Endothelial cell of umbilical vein (primary cell): ENCODE measurements around the gene WAS. TPM values are rescaled to one million over a fixed set of nuclear protein-coding genes. Genes with fewer than 3 reads are reported as not detected.
A peak's percentile ranks its signal among the peaks of the same experiment; 100 is the strongest.

Experiments
- BruUV-seq: library from RNA; stranded (reverse); fragments of 400-500 nt; replicated peaks from 2 replicates; lab custom pipeline; 2021; lab: Mats Ljungman, UMichigan
- CTCF ChIA-PET: fragments of 300-600, 350-600 bp; sonication (Branson Sonifier 250); formaldehyde crosslinking; loops from one replicate; lab custom pipeline; 2021; ENCODE audit warnings: antibody characterized with exemption, inconsistent platforms; lab: Charles Lee
- POLR2A ChIA-PET: fragments of 300-600, 350-600 bp; sonication (Branson Sonifier 250); formaldehyde crosslinking; loops from one replicate; lab custom pipeline; 2021; ENCODE audit warnings: antibody characterized with exemption, inconsistent platforms; lab: Charles Lee
- DNase-seq: peaks from one replicate; pipeline ENCODE4 v3.0.0-alpha.2; 2011; ENCODE audit warnings: low read depth, low spot score
- FAIRE-seq: peaks from 2 replicates; lab custom pipeline; 2011; peaks lifted over from hg19 to GRCh38; lab: Jason Lieb, UNC
- H2AFZ ChIP-seq: 2 replicates; pipeline ENCODE4 v1.6.0; 2012; ENCODE audit warnings: low read depth, low read length, control low read depth, inconsistent platforms
- H3K27ac ChIP-seq: 2 replicates; pipeline ENCODE4 v1.5.1; 2011; ENCODE audit warnings: low read depth, mild to moderate bottlenecking, control low read depth, low read length, moderate library complexity; ENCODE audit not compliant: insufficient read depth
- H3K27me3 ChIP-seq, 2 experiments: 2 replicates each; pipeline versions ENCODE4 v1.6.0 to v1.6.1; 2011; ENCODE audit warnings: low read length in 2 of 2, mixed read lengths in 1 of 2; ENCODE audit not compliant: control insufficient read depth in 2 of 2, insufficient read depth in 2 of 2
- H3K36me3 ChIP-seq, 2 experiments: 2 replicates in 1 of 2; 3 replicates in 1 of 2; pipeline ENCODE4 v1.5.1; 2011; ENCODE audit warnings: low read length in 2 of 2, mild to moderate bottlenecking in 1 of 2, moderate library complexity in 1 of 2; ENCODE audit not compliant: control insufficient read depth in 2 of 2, insufficient read depth in 2 of 2; ENCODE audit errors: extremely low read depth in 1 of 2
- H3K4me1 ChIP-seq: 3 replicates; pipeline ENCODE4 v1.5.1; 2011; ENCODE audit warnings: mild to moderate bottlenecking, low read length; ENCODE audit not compliant: control insufficient read depth, insufficient read depth; ENCODE audit errors: extremely low read depth
- H3K4me2 ChIP-seq: 2 replicates; pipeline ENCODE4 v1.6.1; 2011; ENCODE audit warnings: low read length, control low read depth, mixed read lengths; ENCODE audit not compliant: insufficient read depth
- H3K4me3 ChIP-seq, 3 experiments: fragments of 200-600 bp in 1 of 3; sonication (generic), shearing (Covaris generic) in 1 of 3; replicated peaks in 1 of 3; 2 replicates each; pipeline ENCODE4 v1.5.1; 2011 to 2016; ENCODE audit warnings: control low read depth in 3 of 3, low read length in 3 of 3, mild to moderate bottlenecking in 2 of 3, inconsistent platforms in 1 of 3, low read depth in 1 of 3, moderate library complexity in 1 of 3; ENCODE audit not compliant: insufficient read depth in 1 of 3
- H3K79me2 ChIP-seq: 2 replicates; pipeline ENCODE4 v1.6.0; 2012; ENCODE audit warnings: low read length, inconsistent platforms; ENCODE audit not compliant: control insufficient read depth, insufficient read depth
- H3K9ac ChIP-seq: replicated peaks from 2 replicates; pipeline ENCODE3; 2011; ENCODE audit warnings: low read length, control low read depth; ENCODE audit not compliant: insufficient read depth; ENCODE audit errors: extremely low read depth
- H3K9me1 ChIP-seq: replicated peaks from 3 replicates; pipeline ENCODE4 v1.6.0; 2011; ENCODE audit warnings: mild to moderate bottlenecking, low read length; ENCODE audit not compliant: control insufficient read depth, insufficient read depth; ENCODE audit errors: extremely low read depth
- H3K9me3 ChIP-seq: replicated peaks from 2 replicates; pipeline ENCODE4 v1.5.1; 2012; ENCODE audit warnings: low read length, inconsistent platforms; ENCODE audit not compliant: control insufficient read depth, insufficient read depth
- H4K20me1 ChIP-seq: replicated peaks from 2 replicates; pipeline ENCODE3; 2011; ENCODE audit warnings: mild to moderate bottlenecking, low read length; ENCODE audit not compliant: control insufficient read depth, insufficient read depth; ENCODE audit errors: extremely low read depth
- EZH2 ChIP-seq: IDR thresholded peaks from 2 replicates; pipeline ENCODE4 v1.6.1; 2012; ENCODE audit warnings: borderline replicate concordance, low read depth, mild to moderate bottlenecking, moderate library complexity, low read length, inconsistent platforms; ENCODE audit not compliant: severe bottlenecking
- FOS ChIP-seq: IDR thresholded peaks from 2 replicates; pipeline ENCODE4 v1.6.1; 2011; ENCODE audit warnings: mild to moderate bottlenecking, low read length, moderate library complexity, borderline replicate concordance; ENCODE audit not compliant: insufficient read depth
- GATA2 ChIP-seq: IDR thresholded peaks from 2 replicates; pipeline ENCODE4 v1.7.0; 2011; ENCODE audit warnings: low read depth, mild to moderate bottlenecking, moderate library complexity, mixed read lengths, low read length; ENCODE audit not compliant: insufficient read length, insufficient read depth
- JUN ChIP-seq: IDR thresholded peaks from 2 replicates; pipeline ENCODE4 v1.6.1; 2011; ENCODE audit warnings: borderline replicate concordance, low read depth; ENCODE audit not compliant: insufficient read length, insufficient read depth
- MYC ChIP-seq: IDR thresholded peaks from one replicate; pipeline ENCODE4 v1.6.1; 2011; ENCODE audit warnings: mild to moderate bottlenecking, low read depth, low read length
- POLR2A ChIP-seq: IDR thresholded peaks from 2 replicates; pipeline ENCODE4 v1.6.1; 2012; ENCODE audit warnings: low read depth, mild to moderate bottlenecking, control low read depth, low read length
- POLR2AphosphoS5 ChIP-seq: IDR thresholded peaks from 2 replicates; pipeline ENCODE4 v1.6.1; 2012; ENCODE audit warnings: low read depth, mild to moderate bottlenecking, control low read depth, low read length, moderate library complexity; ENCODE audit not compliant: insufficient read depth
- dilution Hi-C: fragments of 300-500 bp; cut with MboI; formaldehyde crosslinking; loops from one replicate; pipeline ENCODE4 v1.15.0; 2019; ENCODE audit warnings: low sequenced_read_pairs; ENCODE audit not compliant: extremely low pct_ligation_motif_present
- intact Hi-C: fragments of 100-400 bp; cut with micrococcal nuclease; formaldehyde crosslinking; loops from one replicate; pipeline ENCODE4 v1.10.0; 2022
- polyA plus RNA-seq, 4 experiments: library from polyadenylated mRNA; depleted of rRNA in 3 of 4; stranded (reverse) in 3 of 4; unstranded in 1 of 4; fragments of >200 nt; gene quantifications; 2 replicates each; pipeline versions ENCODE4 v1.2.1 to v1.2.3, GENCODE V29; 2011 to 2012; ENCODE audit warnings: missing spikeins in 1 of 4
- total RNA-seq: library from RNA; stranded (reverse); gene quantifications from 2 replicates; pipeline ENCODE4 v1.2.3, GENCODE V29; 2021
- TF ChIP-seq, protein P1 (sequence below), 2 donors: IDR thresholded peaks; 1 replicate in 1 of 2; 2 replicates in 1 of 2; pipeline ENCODE4 v1.5.1; 2011; ENCODE audit warnings: low read length in 2 of 2, mild to moderate bottlenecking in 2 of 2, moderate library complexity in 2 of 2, control low read depth in 1 of 2, inconsistent platforms in 1 of 2, low read depth in 1 of 2; ENCODE audit not compliant: insufficient read depth in 1 of 2; ENCODE audit errors: extremely low read depth in 1 of 2
- TF ChIP-seq, protein P2 (sequence below): IDR thresholded peaks from 2 replicates; pipeline ENCODE4 v1.6.1; 2011; ENCODE audit not compliant: insufficient read depth, insufficient read length

WAS gene
- total and polyA plus RNA-seq, 2 donors (not counting 3 experiments of a cell fraction or from before 2014, with no cell fraction given) = 0.73 TPM; not detected in 1

DNA sequence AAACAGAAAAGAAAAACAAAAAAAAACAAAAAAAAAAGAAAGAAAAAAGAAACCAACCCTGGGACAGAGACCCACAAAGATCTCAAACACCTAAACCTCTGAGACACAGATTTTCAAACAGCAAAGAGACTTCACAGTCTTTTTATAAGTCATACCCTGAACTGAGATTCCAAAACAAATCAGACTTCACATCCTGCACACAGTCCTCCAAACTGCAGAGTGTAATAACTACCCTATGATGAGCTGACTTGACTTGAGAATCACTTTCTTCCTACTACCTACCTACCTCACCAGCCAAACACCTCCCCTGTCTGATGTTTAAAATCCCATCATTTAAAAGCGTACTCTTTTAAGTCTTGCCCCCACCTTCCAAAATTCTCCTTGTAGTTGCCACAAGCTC is 52.7 kb downstream of the WAS start:
- Histone ChIP-seq H3K27ac (no peak overlapping the region), H3K27me3 (no peaks in the 10 kb centered on the region), H3K9me3 (no peaks in the 10 kb centered on the region), H4K20me1 (no peaks in the 10 kb centered on the region), H3K79me2 (no peaks in the 10 kb centered on the region), H3K4me1 (peaks cover 3% of the 10 kb centered on the region), H3K9ac (no peak overlapping the region), H3K4me3 (no peak overlapping the region), H2AFZ (peak overlapping the region; percentile 62), H3K36me3 (no peaks in the 10 kb centered on the region), H3K9me1 (no peaks in the 10 kb centered on the region), H3K4me2 (no peak overlapping the region)
- DNase-seq (no peak), FAIRE-seq (no peak)
- TF ChIP-seq MYC (no peak), FOS (no peak), POLR2AphosphoS5 (no peak), GATA2 (no peak), POLR2A (no peak)
- intact Hi-C loops (loop anchor here (2.0 kb wide), 1 partner anchor 60 kb away; no protein-coding TSS in a partner anchor), dilution Hi-C loops (no loop called here)
- ChIA-PET CTCF (no interaction called here), POLR2A (no interaction called here)
- no TSS peak for BruUV-seq

DNA sequence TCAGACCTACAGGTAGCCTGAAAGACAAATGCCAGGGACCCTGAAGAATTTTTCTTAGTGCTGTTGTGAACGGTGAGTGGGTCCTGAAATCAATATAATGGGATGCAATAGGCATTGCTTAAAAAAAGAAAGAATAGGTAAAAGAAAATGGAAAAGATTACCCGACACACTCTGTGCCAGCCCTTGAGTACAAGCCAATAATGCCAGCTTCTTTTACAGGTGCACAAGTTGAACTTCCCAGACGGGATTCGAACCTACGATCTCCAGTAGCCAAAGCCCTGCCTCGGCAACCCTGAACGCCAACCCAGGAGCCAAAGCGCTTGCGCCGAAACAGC is 53.2 kb downstream of the WAS start:
- Histone ChIP-seq H3K4me1 (peaks cover 3% of the 10 kb centered on the region), H3K9me3 (no peaks in the 10 kb centered on the region), H4K20me1 (no peaks in the 10 kb centered on the region), H3K9me1 (no peaks in the 10 kb centered on the region), H3K27ac (no peak overlapping the region), H3K27me3 (no peaks in the 10 kb centered on the region), H3K4me2 (peak overlapping the region; percentile 22), H3K4me3 (no peak overlapping the region), H3K36me3 (no peaks in the 10 kb centered on the region), H3K9ac (no peak overlapping the region), H3K79me2 (no peaks in the 10 kb centered on the region), H2AFZ (peak overlapping the region; percentile 62)
- dilution Hi-C loops = no loop called here
- DNase-seq = no peak
- BruUV-seq = no TSS peak
- intact Hi-C loops = loop anchor here (1.0 to 2.0 kb wide), 4 partner anchors 41 to 160 kb away; partner anchors contain the start of genes PQBP1, SUV39H1 and TIMM17B
- ChIA-PET POLR2A (interaction anchor here (0.8 to 1.4 kb wide), 2 partner anchors 65 to 222 kb away, joined by 3 to 5 read pairs; partner anchors contain the start of gene HDAC6), CTCF (interaction anchor here (1.0 kb wide), 1 partner anchor 88 kb away, joined by 3 read pairs; no protein-coding TSS in a partner anchor)
- FAIRE-seq = no peak
- TF ChIP-seq, protein P1, sequence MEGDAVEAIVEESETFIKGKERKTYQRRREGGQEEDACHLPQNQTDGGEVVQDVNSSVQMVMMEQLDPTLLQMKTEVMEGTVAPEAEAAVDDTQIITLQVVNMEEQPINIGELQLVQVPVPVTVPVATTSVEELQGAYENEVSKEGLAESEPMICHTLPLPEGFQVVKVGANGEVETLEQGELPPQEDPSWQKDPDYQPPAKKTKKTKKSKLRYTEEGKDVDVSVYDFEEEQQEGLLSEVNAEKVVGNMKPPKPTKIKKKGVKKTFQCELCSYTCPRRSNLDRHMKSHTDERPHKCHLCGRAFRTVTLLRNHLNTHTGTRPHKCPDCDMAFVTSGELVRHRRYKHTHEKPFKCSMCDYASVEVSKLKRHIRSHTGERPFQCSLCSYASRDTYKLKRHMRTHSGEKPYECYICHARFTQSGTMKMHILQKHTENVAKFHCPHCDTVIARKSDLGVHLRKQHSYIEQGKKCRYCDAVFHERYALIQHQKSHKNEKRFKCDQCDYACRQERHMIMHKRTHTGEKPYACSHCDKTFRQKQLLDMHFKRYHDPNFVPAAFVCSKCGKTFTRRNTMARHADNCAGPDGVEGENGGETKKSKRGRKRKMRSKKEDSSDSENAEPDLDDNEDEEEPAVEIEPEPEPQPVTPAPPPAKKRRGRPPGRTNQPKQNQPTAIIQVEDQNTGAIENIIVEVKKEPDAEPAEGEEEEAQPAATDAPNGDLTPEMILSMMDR (IDR thresholded peaks at IDR 0.05; ENCODE audit: extremely low read depth in 1 of 2, insufficient read depth in 1 of 2, low read depth in 1 of 2, low read length in 2 of 2) = no peak
- TF ChIP-seq POLR2A (no peak), EZH2 (no peak), POLR2AphosphoS5 (no peak), JUN (no peak), FOS (no peak), GATA2 (no peak), MYC (no peak)
- TF ChIP-seq, protein P2, sequence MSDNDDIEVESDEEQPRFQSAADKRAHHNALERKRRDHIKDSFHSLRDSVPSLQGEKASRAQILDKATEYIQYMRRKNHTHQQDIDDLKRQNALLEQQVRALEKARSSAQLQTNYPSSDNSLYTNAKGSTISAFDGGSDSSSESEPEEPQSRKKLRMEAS = no peak
